GM12878 (cell line): ENCODE results near the gene MAL.

ENCODE experiments used
- BRCA1 ChIP-seq: IDR thresholded peaks from 2 replicates; pipeline ENCODE4 v1.6.1; 2011; ENCODE audit warnings: low read depth, low read length, improper control_type of control experiment
- CBX5 ChIP-seq: sonication (generic); IDR thresholded peaks from 2 replicates; pipeline ENCODE4 v1.6.1; 2016; ENCODE audit warnings: low read depth, moderate library complexity, mild to moderate bottlenecking, inconsistent platforms
- CREM ChIP-seq: IDR thresholded peaks from 2 replicates; pipeline ENCODE4 v1.6.1; 2014; ENCODE audit warnings: antibody characterized with exemption, low read depth
- EP300 ChIP-seq, 2 experiments: fragments of 150-350 bp in 1 of 2; IDR thresholded peaks; 2 replicates each; pipeline ENCODE4 v1.6.1; 2011 to 2012; ENCODE audit warnings: low read depth in 2 of 2, low read length in 2 of 2, borderline replicate concordance in 1 of 2, improper control_type of control experiment in 1 of 2, inconsistent platforms in 1 of 2; ENCODE audit not compliant: control insufficient read depth in 1 of 2
- FOXM1 ChIP-seq: IDR thresholded peaks from 2 replicates; pipeline ENCODE4 v1.6.1; 2012; ENCODE audit warnings: low read depth, mild to moderate bottlenecking, inconsistent platforms, low read length, moderate library complexity
- GABPA ChIP-seq: IDR thresholded peaks from 2 replicates; pipeline ENCODE4 v1.6.1; 2014; ENCODE audit warnings: antibody characterized with exemption, low read depth, mild to moderate bottlenecking, inconsistent platforms
- RAD21 ChIP-seq: IDR thresholded peaks from 2 replicates; pipeline ENCODE4 v1.6.1; 2011; ENCODE audit warnings: mild to moderate bottlenecking, low read depth, low read length, moderate library complexity; ENCODE audit not compliant: insufficient read depth
- RFX5 ChIP-seq: IDR thresholded peaks from 2 replicates; pipeline ENCODE4 v1.6.1; 2011; ENCODE audit warnings: low read depth, low read length, improper control_type of control experiment
- SREBF2 ChIP-seq: IDR thresholded peaks from 2 replicates; pipeline ENCODE4 v1.6.1; 2012; ENCODE audit warnings: mild to moderate bottlenecking, low read length
- TCF12 ChIP-seq: IDR thresholded peaks from 2 replicates; pipeline ENCODE4 v1.6.1; 2011; ENCODE audit warnings: low read depth, mild to moderate bottlenecking, low read length
- YY1 ChIP-seq: IDR thresholded peaks from 2 replicates; pipeline ENCODE4 v1.6.1; 2011; ENCODE audit warnings: low read depth, mild to moderate bottlenecking, low read length

GRCh38 chr2:95054016-95054415, 28.5 kb downstream of the MAL start:
- TF ChIP-seq FOXM1 (no peak), EP300 (IDR thresholded peaks at IDR 0.05; ENCODE audit: borderline replicate concordance in 1 of 2, control insufficient read depth in 1 of 2, low read depth in 2 of 2, low read length in 2 of 2) (no peak), TCF12 (no peak), BRCA1 (no peak), YY1 (no peak), RFX5 (no peak), GABPA (no peak), CREM (no peak), RAD21 (no peak), CBX5 (no peak), SREBF2 (no peak)
